Gastrocnemius medialis (tissue), 4 donors: ENCODE data around the gene KRT16.

Source experiments
- CTCF ChIP-seq, 5 experiments: fragments of 450-650 bp in 3 of 5; fragments of 200-600 bp in 2 of 5; sonication (generic) in 2 of 5; IDR thresholded peaks in 4 of 5; conservative IDR thresholded peaks in 1 of 5; 1 replicate in 4 of 5; 2 replicates in 1 of 5; pipeline ENCODE4 v1.5.1; 2016 to 2019; ENCODE audit warnings: antibody characterized with exemption in 5 of 5, mild to moderate bottlenecking in 3 of 5, moderate library complexity in 3 of 5
- POLR2A ChIP-seq, 2 donors: fragments of 450-650 bp; IDR thresholded peaks; one replicate each; pipeline ENCODE4 v1.6.1; 2017; ENCODE audit warnings: antibody characterized with exemption in 2 of 2, mild to moderate bottlenecking in 2 of 2, moderate library complexity in 2 of 2

- TF ChIP-seq CTCF (IDR thresholded peaks at IDR 0.05 in 4 of 5, conservative IDR thresholded peaks at IDR 0.05 in 1 of 5) (no peak), POLR2A (IDR thresholded peaks at IDR 0.05) (no peak)
These were observed 18.1 kb downstream of the KRT16 start for GRCh38 chr17:41594363-41594915.
